Tongue (tissue), 2 donors: Measurements from ENCODE around the gene IRF5. TPM values are rescaled to one million over a fixed set of nuclear protein-coding genes. Genes with fewer than 3 reads are reported as not detected.
"Not testable (repeated sequence)": the region's sequence is repeated elsewhere in the genome, so short reads cannot be mapped to it uniquely, and the experiment has no call there.

Experiments used
- DNase-seq: peaks from one replicate; pipeline ENCODE4 v3.0.0-alpha.2; 2015
- total RNA-seq: library from RNA; depleted of rRNA; stranded (reverse); fragments of >200 nt; gene quantifications from one replicate; pipeline ENCODE4 v1.2.3, GENCODE V29; 2014

Gene IRF5
- total RNA-seq, 1 donor from 2014 or later, result 1.2 TPM

- no peak for DNase-seq
These were observed 30.8 kb upstream of the IRF5 start for GRCh38 chr7:128906766-128907559.

GRCh38 chr7:128908750-128909624 lies 28.7 kb upstream of the IRF5 start:
- no peak for DNase-seq

GRCh38 chr7:128909625-128910568 lies 27.8 kb upstream of the IRF5 start:
- peak; percentile 34 for DNase-seq

- DNase-seq, result peak; percentile 30
These were observed 27.2 kb upstream of the IRF5 start, which contains the start of gene KCP for GRCh38 chr7:128910569-128910945. TSS of gene KCP (minus strand) at chr7:128910709. CDS start at chr7:128910676, 33 bp downstream.

GRCh38 chr7:128911423-128912031 lies 26.2 kb upstream of the IRF5 start:
- DNase-seq, result peak; percentile 53

GRCh38 chr7:128912281-128912680 lies 25.4 kb upstream of the IRF5 start:
- no peak for DNase-seq

GRCh38 chr7:128912709-128913495 lies 24.8 kb upstream of the IRF5 start:
- DNase-seq, result not testable (repeated sequence)

GRCh38 chr7:128913870-128914565 lies 23.7 kb upstream of the IRF5 start:
- DNase-seq, result no peak

- DNase-seq, result no peak
These were observed 23.1 kb upstream of the IRF5 start for GRCh38 chr7:128914566-128915151.

- no peak for DNase-seq
These were observed 22.4 kb upstream of the IRF5 start for GRCh38 chr7:128915271-128915819.

- DNase-seq, result no peak
These were observed 21.7 kb upstream of the IRF5 start for GRCh38 chr7:128915841-128916642.

GRCh38 chr7:128916643-128916915 lies 21.1 kb upstream of the IRF5 start:
- no peak for DNase-seq

- no peak for DNase-seq
These were observed 20.6 kb upstream of the IRF5 start for GRCh38 chr7:128917122-128917521.

- no peak for DNase-seq
These were observed 19.6 kb upstream of the IRF5 start for GRCh38 chr7:128918016-128918665.

GRCh38 chr7:128919241-128919640 lies 18.5 kb upstream of the IRF5 start:
- DNase-seq, result no peak

GRCh38 chr7:128919881-128920799 lies 17.6 kb upstream of the IRF5 start:
- peak; percentile 68 for DNase-seq
